GM10847 (cell line): ENCODE measurements around the gene LCNL1.

Source experiments
- POLR2A ChIP-seq: IDR thresholded peaks from 2 replicates; pipeline ENCODE4 v1.6.1; 2011; ENCODE audit not compliant: insufficient read length; ENCODE audit errors: extremely low read depth

LCNL1 gene

GRCh38 chr9:136944212-136944518, 38.6 kb upstream of the LCNL1 start:
- no peak for TF ChIP-seq POLR2A

GRCh38 chr9:136944519-136945332, 38.1 kb upstream of the LCNL1 start, which contains the start of the genes C8G and FBXW5:
TSS of gene C8G (plus strand) at chr9:136945243. CDS start at chr9:136945321, 78 bp downstream.
TSS of gene FBXW5 (minus strand) at chr9:136944738. CDS start at chr9:136944083, 655 bp downstream.
- peak; percentile 63 for TF ChIP-seq POLR2A

DNA sequence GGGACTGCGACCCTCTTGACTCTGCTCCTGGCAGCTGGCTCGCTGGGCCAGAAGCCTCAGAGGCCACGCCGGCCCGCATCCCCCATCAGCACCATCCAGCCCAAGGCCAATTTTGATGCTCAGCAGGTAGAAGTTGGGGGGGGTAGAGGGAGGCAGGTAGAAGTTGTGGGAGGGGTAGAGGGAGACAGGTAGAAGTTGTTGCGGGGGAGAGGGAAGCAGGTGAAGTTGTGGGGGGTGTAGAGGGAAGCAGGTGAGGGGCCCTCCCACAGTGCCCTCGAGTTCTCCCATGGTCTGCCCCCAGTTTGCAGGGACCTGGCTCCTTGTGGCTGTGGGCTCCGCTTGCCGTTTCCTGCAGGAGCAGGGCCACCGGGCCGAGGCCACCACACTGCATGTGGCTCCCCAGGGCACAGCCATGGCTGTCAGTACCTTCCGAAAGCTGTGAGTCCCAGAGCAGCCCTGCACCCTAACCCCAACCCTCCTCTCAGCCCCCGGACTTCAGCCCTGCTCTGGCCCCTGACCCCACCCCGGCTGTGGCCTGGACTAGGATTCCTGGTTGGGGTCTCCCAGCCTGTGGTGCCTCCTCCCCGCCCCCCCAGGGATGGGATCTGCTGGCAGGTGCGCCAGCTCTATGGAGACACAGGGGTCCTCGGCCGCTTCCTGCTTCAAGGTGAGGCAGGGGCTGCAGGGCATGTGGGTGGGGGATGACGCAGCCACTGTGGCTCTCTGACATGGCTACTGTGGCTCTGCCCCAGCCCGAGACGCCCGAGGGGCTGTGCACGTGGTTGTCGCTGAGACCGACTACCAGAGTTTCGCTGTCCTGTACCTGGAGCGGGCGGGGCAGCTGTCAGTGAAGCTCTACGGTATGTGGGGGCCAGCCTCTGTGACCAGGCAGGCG, 37.2 kb upstream of the LCNL1 start:
- TF ChIP-seq POLR2A: no peak

DNA sequence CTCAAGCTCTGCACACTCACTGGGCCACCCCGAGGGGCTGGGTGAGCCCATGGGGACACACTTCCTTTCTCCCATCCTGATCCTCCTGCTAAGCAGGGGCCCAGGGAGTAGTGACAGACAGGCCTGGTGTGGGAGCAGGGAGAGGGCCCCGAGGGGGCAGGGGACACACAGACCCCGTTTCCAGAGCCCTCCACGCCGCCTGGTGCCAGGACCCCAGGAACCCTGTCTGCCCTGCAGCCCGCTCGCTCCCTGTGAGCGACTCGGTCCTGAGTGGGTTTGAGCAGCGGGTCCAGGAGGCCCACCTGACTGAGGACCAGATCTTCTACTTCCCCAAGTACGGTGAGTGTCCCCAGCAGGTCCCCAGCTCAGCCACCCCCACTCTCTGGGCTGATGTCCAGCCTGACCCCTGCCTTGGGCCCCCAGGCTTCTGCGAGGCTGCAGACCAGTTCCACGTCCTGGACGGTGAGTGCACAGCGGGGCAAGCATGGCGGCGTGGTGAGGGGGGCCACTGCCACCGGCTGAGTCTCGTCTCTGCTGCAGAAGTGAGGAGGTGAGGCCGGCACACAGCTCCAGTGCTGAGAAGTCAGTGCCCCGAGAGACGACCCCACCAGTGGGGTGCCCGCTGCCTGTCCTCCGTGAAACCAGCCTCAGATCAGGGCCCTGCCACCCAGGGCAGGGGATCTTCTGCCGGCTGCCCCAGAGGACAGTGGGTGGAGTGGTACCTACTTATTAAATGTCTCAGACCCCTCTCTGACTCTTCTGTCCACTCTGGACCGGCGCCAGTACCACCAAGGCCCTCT, 36.4 kb upstream of the LCNL1 start:
- TF ChIP-seq POLR2A: no peak

GRCh38 chr9:136947028-136947891, 35.5 kb upstream of the LCNL1 start:
- TF ChIP-seq POLR2A: no peak

DNA sequence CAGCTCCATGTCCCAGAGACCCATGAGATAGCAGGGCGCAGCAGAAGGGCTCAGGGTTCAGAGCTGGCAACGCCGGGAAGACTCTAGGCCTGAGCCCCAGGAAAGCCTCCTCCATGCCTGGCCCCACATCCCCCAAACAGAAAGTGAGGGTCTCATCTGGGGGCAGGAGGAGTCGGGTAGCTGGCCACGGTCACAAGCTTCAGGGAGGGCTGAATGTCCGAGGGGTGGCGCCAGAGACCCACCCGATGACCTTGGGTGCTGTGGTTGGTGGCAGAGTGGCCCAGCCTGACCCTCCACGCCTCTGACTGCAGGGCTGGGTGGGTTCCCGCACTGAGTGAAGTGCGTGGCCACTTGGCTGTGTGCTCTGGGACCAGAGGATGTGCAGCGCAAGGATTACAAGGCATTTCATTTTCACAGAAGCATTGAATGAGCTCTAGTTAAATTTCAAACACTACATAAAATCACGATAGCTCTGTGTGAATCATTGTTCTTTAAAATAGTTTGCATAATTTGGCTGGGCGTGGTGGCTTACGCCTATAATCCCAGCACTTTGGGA, 34.8 kb upstream of the LCNL1 start:
- no peak for TF ChIP-seq POLR2A

DNA sequence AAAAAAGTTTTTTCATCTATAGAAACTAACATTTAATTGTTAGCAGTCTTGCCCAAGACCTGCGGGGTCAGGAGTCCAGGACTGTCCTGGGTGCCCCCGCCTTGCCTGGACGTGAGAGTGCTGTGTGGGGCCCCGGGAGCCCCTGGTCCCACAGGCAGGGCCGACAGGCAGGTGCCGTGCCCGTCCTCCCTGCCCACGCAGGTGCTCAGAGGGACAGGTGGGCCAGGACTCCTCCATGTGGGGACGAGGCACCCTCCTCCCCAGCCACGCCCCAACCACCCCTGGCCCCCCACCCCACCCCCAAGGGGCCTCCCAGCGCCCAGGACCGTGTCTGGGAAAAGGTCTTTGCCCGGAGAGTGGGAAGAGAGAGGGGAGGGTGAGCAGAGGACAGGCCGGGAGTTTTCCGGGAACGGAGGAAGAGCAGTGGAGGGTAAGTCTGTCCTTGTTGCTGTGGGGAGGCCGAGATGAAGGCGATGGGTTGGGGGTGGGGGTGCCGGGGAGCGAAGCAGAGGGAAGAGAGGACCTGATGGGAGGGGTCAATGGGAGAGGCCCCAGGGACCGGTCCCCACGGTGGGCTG, 33.5 kb upstream of the LCNL1 start:
- TF ChIP-seq POLR2A: no peak

GRCh38 chr9:136949817-136950655, 32.8 kb upstream of the LCNL1 start:
- TF ChIP-seq POLR2A: peak; percentile 75

DNA sequence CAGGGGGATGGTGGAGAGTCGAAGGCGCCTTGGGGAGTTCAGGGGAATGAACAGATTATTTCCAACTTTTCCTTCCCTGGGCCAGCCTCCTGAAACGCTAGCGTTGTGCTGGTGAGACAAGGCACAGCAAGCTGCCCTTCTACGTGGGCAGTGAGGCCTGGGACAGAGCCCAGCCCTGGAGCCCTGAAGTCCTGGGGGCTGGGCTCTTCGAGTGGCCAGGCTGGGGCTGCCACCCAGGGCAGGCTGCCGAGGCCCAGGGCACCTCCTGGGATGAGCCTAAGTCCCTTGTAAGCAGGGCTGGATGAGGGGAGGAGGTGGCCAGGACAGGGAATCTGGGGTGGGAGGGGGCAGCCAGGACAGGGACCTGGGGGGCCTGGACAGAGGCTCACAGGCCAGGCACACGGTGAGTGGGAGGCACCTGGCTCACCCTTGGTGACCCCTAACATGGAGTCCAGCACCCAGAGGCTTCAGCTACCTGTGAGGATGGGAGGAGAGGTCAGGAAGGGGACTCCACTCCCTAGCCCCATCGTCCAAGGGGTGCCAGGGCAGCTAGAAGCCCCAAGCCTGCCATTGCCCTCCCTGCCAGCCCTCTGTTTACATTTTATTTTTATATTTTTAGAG, 32.0 kb upstream of the LCNL1 start:
- no peak for TF ChIP-seq POLR2A

- no peak for TF ChIP-seq POLR2A
Observed at GRCh38 chr9:136951541-136952320, 31.1 kb upstream of the LCNL1 start, which contains the start of gene LCN12. TSS of gene LCN12 (plus strand) at chr9:136952273. CDS start at chr9:136952328, 55 bp downstream.

- no peak for TF ChIP-seq POLR2A
Observed at GRCh38 chr9:136952321-136952850, 30.4 kb upstream of the LCNL1 start.
